NT2/D1 (cell line): ENCODE measurements around the gene IL1R2.

Experiments
- DNase-seq: peaks from one replicate; pipeline ENCODE4 v3.0.0-alpha.2; 2011; ENCODE audit warnings: low read depth, low spot score
- H3K27me3 ChIP-seq: 2 replicates; pipeline ENCODE4 v1.6.0; 2011; ENCODE audit warnings: mild to moderate bottlenecking; ENCODE audit not compliant: insufficient read length, insufficient read depth
- H3K36me3 ChIP-seq: 2 replicates; pipeline ENCODE4 v1.6.1; 2011; ENCODE audit warnings: mild to moderate bottlenecking, low read length, mixed read lengths; ENCODE audit not compliant: insufficient read depth, insufficient read length
- H3K4me1 ChIP-seq: 2 replicates; pipeline ENCODE4 v1.5.1; 2011; ENCODE audit not compliant: insufficient read depth, insufficient read length
- H3K4me3 ChIP-seq: 2 replicates; pipeline ENCODE4 v1.5.1; 2011; ENCODE audit warnings: low read depth; ENCODE audit not compliant: insufficient read length
- H3K9ac ChIP-seq: 2 replicates; pipeline ENCODE4 v1.6.0; 2011; ENCODE audit warnings: low read depth; ENCODE audit not compliant: insufficient read length
- H3K9me3 ChIP-seq: 2 replicates; pipeline ENCODE4 v1.5.1; 2011; ENCODE audit warnings: mild to moderate bottlenecking, low read length; ENCODE audit not compliant: insufficient read depth
- SUZ12 ChIP-seq: IDR thresholded peaks from 2 replicates; pipeline ENCODE4 v1.6.1; 2011; ENCODE audit not compliant: insufficient read length, insufficient read depth; ENCODE audit errors: extremely low read depth
- YY1 ChIP-seq: IDR thresholded peaks from 2 replicates; pipeline ENCODE4 v1.6.1; 2011; ENCODE audit not compliant: insufficient read length, insufficient read depth
- ZNF274 ChIP-seq: IDR thresholded peaks from 2 replicates; pipeline ENCODE4 v1.6.1; 2011; ENCODE audit warnings: mild to moderate bottlenecking, low read depth, low read length

The IL1R2 gene

GRCh38 chr2:102049756-102050443 is 58.1 kb downstream of the IL1R2 start:
- TF ChIP-seq YY1, result no peak
- H3K27me3 ChIP-seq, result peaks cover 4% of the 10 kb centered on the region
- no peak for DNase-seq
- no peaks in the 10 kb centered on the region for H3K36me3 ChIP-seq
- H3K4me3 ChIP-seq, result no peak overlapping the region
- no peaks in the 10 kb centered on the region for H3K9me3 ChIP-seq
- H3K9ac ChIP-seq, result no peak overlapping the region
- H3K4me1 ChIP-seq, result no peaks in the 10 kb centered on the region

- TF ChIP-seq ZNF274, result no peak
- TF ChIP-seq SUZ12, result no peak
- TF ChIP-seq YY1, result no peak
- no peak for DNase-seq
- H3K9me3 ChIP-seq, result no peaks in the 10 kb centered on the region
- H3K27me3 ChIP-seq, result peaks cover 8% of the 10 kb centered on the region
- H3K36me3 ChIP-seq, result no peaks in the 10 kb centered on the region
- no peak overlapping the region for H3K9ac ChIP-seq
- no peak overlapping the region for H3K4me3 ChIP-seq
- H3K4me1 ChIP-seq, result no peaks in the 10 kb centered on the region
Measured at GRCh38 chr2:102050854-102051391, 59.2 kb downstream of the IL1R2 start.

- no peak overlapping the region for H3K4me3 ChIP-seq
- TF ChIP-seq SUZ12 (no peak), YY1 (no peak), ZNF274 (no peak)
- H3K36me3 ChIP-seq, result no peaks in the 10 kb centered on the region
- DNase-seq, result no peak
- H3K9ac ChIP-seq, result no peak overlapping the region
- H3K9me3 ChIP-seq, result no peaks in the 10 kb centered on the region
- H3K4me1 ChIP-seq, result no peaks in the 10 kb centered on the region
- H3K27me3 ChIP-seq, result peaks cover 11% of the 10 kb centered on the region
Measured at GRCh38 chr2:102051692-102052277, 60.0 kb downstream of the IL1R2 start.

DNA sequence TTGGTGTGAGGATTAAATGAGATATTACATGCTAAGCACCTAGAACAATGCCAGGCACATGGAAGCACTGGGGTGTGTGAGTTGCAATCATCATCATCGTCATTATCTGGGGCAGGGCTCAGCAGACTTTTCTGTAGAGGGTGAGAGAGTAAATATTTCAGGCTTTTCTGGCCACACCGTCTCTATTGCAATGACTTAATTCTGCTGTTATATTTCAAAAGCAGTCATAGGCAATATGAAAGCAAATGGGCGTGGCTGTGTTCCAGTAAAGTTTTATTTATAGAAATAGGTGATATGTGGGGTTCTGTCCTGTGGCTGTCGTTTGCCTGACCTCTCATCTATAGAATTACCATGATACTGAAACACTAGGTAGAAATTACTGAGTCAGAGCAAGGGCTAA is 60.6 kb downstream of the IL1R2 start:
- no peaks in the 10 kb centered on the region for H3K36me3 ChIP-seq
- no peaks in the 10 kb centered on the region for H3K4me1 ChIP-seq
- TF ChIP-seq YY1 (no peak), SUZ12 (no peak), ZNF274 (no peak)
- no peaks in the 10 kb centered on the region for H3K9me3 ChIP-seq
- no peak overlapping the region for H3K9ac ChIP-seq
- no peak overlapping the region for H3K4me3 ChIP-seq
- H3K27me3 ChIP-seq, result peaks cover 11% of the 10 kb centered on the region
- DNase-seq, result no peak

GRCh38 chr2:102053096-102053495 is 61.3 kb downstream of the IL1R2 start:
- no peak for DNase-seq
- Histone ChIP-seq H3K4me3 (no peak overlapping the region), H3K27me3 (peaks cover 11% of the 10 kb centered on the region), H3K9me3 (no peaks in the 10 kb centered on the region), H3K9ac (no peak overlapping the region), H3K36me3 (no peaks in the 10 kb centered on the region), H3K4me1 (peaks cover under 1% of the 10 kb centered on the region)
- no peak for TF ChIP-seq YY1
- no peak for TF ChIP-seq ZNF274
- TF ChIP-seq SUZ12, result no peak

DNA sequence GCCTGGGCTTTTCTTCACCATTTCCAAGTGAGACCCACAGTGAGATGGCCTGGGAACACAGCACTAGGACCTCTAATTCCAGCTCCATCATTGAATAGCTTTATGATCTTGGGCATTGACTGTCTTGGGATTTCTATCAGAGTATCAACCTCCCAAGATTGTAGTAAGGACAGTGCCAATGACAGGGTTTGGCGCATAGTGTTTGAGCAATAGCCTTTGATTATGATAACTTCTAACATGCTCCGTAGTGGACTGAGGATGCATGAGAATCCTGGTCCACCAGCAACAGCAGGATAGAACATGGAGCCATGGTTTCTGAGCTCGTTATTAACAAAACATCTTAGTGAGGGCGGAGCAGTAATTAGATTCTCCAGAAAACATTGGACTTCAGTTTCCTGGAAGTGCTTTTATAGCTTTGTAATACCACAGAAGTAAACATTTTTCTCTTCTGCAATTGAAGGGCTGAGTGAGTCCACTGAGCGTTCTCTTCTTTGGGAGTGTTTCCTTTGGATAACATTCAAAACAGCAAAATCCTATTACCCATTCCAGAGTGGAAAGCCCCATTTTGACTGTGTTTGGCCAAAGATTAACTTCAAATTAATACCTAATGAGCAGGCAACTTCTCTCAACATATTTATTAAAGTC is 63.7 kb downstream of the IL1R2 start:
- no peak for DNase-seq
- no peaks in the 10 kb centered on the region for H3K9me3 ChIP-seq
- peaks cover 32% of the 10 kb centered on the region for H3K27me3 ChIP-seq
- no peak for TF ChIP-seq SUZ12
- TF ChIP-seq YY1, result no peak
- TF ChIP-seq ZNF274, result no peak
- peaks cover 3% of the 10 kb centered on the region for H3K4me1 ChIP-seq
- no peaks in the 10 kb centered on the region for H3K36me3 ChIP-seq
- H3K4me3 ChIP-seq, result no peak overlapping the region
- no peak overlapping the region for H3K9ac ChIP-seq

- H3K4me3 ChIP-seq, result no peak overlapping the region
- H3K36me3 ChIP-seq, result no peaks in the 10 kb centered on the region
- no peak for DNase-seq
- no peaks in the 10 kb centered on the region for H3K9me3 ChIP-seq
- peaks cover 5% of the 10 kb centered on the region for H3K4me1 ChIP-seq
- H3K27me3 ChIP-seq, result peaks cover 39% of the 10 kb centered on the region
- no peak for TF ChIP-seq ZNF274
- no peak for TF ChIP-seq YY1
- no peak for TF ChIP-seq SUZ12
- no peak overlapping the region for H3K9ac ChIP-seq
Measured at GRCh38 chr2:102056079-102056581, 64.4 kb downstream of the IL1R2 start.
